ENCODE data around the gene CYLC2.

The CYLC2 gene

DNA sequence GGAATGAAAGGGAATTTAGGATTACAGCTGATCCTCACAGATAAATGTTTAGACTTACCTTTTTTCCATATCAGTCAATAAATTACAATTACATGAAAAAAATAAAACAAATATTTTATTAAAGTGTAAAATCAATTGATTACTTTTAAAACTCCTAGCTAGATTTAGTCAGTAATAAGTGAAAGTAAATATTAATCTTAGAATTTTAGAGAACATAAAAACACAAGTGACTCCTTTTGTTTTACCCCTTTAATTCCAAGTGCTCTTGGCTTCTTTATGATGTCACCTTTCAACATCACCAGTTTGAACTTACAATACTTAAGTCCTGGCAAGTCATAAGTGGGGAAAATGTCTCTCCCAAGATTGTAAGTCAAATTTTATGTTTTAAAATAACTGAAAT is at the start of gene CYLC2:
TSS of gene CYLC2 (plus strand) at position 301 of the 400 bp plus-strand sequence. CDS start at position 349, 48 bp downstream.
- no peak for TF ChIP-seq CTCF (IDR thresholded peaks at IDR 0.05; ENCODE audit: low read depth, low read length)
- no peak for DNase-seq (ENCODE audit: low read depth in 2 of 2)
- no peak within 1 kb of the TSS for H3K4me3 ChIP-seq (replicated peaks in 1 of 2; ENCODE audit: low read depth in 2 of 2, low read length in 2 of 2)

DNA sequence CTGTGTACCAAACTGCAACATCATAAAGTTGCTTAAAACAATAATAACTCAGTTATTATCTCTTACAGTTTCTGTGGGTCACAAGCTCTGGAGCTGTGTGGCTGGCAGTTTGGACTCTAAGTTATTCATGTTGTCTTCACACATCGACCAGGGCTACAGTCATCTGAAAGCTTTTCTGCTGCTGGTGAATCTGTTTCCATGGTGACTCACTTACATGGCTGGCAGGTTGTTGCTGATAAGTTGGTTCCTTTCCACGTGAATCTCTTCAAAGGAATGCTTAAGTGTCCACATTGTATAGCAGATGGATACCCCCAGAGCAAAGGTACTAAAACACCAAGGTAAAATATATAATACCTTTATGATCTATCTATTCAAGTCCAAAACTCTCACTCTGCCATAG is 44.8 kb upstream of the CYLC2 start:
- TF ChIP-seq CTCF (IDR thresholded peaks at IDR 0.05; ENCODE audit: low read depth, low read length): no peak
- no peak overlapping the region for H3K4me3 ChIP-seq (replicated peaks in 1 of 2; ENCODE audit: low read depth in 2 of 2, low read length in 2 of 2)
- peak in 1 of 2 donors; percentile 18 for DNase-seq (ENCODE audit: low read depth in 2 of 2)

DNA sequence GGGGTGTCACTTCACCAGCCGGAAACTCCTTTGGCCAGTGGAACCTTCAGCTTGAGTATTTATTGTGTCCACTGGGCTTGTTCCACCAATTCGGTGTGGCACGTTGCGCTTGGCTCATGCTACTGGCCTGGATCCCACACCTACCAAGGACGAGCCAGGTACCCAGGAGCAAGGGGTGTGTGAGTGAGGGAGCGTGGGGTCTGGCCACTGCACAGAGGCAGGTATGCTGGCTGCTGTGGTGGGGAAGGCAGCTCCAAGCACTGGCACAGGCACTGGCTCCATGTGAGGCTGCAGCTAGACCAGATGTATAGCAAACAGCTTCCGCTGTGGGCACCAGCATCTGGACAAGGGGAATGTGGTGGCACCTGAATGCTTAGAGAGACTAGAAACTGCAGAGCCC is 28.1 kb upstream of the CYLC2 start:
- TF ChIP-seq CTCF (IDR thresholded peaks at IDR 0.05; ENCODE audit: low read depth, low read length): no peak
- H3K4me3 ChIP-seq (replicated peaks in 1 of 2; ENCODE audit: low read depth in 2 of 2, low read length in 2 of 2): no peak overlapping the region
- DNase-seq (ENCODE audit: low read depth in 2 of 2): no peak

- no peak for DNase-seq (ENCODE audit: low read depth in 2 of 2)
- no peak for TF ChIP-seq CTCF (IDR thresholded peaks at IDR 0.05; ENCODE audit: low read depth, low read length)
Observed at GRCh38 chr9:102967979-102968378, 27.2 kb upstream of the CYLC2 start.

GRCh38 chr9:102972780-102973179 is 22.4 kb upstream of the CYLC2 start:
- TF ChIP-seq CTCF (IDR thresholded peaks at IDR 0.05; ENCODE audit: low read depth, low read length): no peak
- H3K4me3 ChIP-seq (replicated peaks in 1 of 2; ENCODE audit: low read depth in 2 of 2, low read length in 2 of 2): no peak overlapping the region
- no peak for DNase-seq (ENCODE audit: low read depth in 2 of 2)

More at GRCh38 chr9:102967979-102968378, 27.2 kb upstream of the CYLC2 start:
- H3K4me3 ChIP-seq (replicated peaks in 1 of 2; ENCODE audit: low read depth in 2 of 2, low read length in 2 of 2): no peak overlapping the region

- DNase-seq (ENCODE audit: low read depth in 2 of 2): peak in 1 of 2 donors; percentile 17
- no peak for TF ChIP-seq CTCF (IDR thresholded peaks at IDR 0.05; ENCODE audit: low read depth, low read length)
- H3K4me3 ChIP-seq (replicated peaks in 1 of 2; ENCODE audit: low read depth in 2 of 2, low read length in 2 of 2): no peak overlapping the region
Observed at GRCh38 chr9:102974530-102974929, 20.6 kb upstream of the CYLC2 start.

- H3K4me3 ChIP-seq (replicated peaks in 1 of 2; ENCODE audit: low read depth in 2 of 2, low read length in 2 of 2): no peak overlapping the region
- DNase-seq (ENCODE audit: low read depth in 2 of 2): no peak
- TF ChIP-seq CTCF (IDR thresholded peaks at IDR 0.05; ENCODE audit: low read depth, low read length): no peak
Observed at GRCh38 chr9:102975251-102975650, 19.9 kb upstream of the CYLC2 start.

Data from cardiac fibroblast (primary cell).